GM21423 (cell line): ENCODE measurements around the gene MLH1.

Experiments used
- ATAC-seq: cut with Tn5 transposase; IDR thresholded peaks from one replicate; pipeline ENCODE4 v1.9.1; 2021; ENCODE audit warnings: mild to moderate bottlenecking, moderate library complexity; ENCODE audit not compliant: unreplicated experiment

The MLH1 gene

DNA sequence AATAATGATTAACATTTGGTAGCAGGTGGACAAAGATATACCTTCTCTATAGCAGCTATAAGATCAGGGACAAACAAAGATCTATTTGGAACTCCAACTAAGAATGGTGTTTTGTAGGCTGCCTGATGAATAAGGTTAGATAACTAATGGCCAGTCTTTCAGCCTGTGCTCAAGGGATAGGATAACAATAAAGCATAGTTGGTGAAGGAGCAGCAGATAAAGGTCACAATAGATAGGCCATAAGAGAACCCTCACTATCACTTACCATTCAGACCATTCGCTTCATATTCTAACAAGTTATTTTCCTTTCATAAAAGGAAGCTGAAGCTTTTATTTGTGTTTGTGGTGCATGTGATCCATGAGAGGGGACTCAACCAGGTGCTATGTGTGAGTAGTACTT lies 20.2 kb upstream of the MLH1 start:
- ATAC-seq, result no peak

DNA sequence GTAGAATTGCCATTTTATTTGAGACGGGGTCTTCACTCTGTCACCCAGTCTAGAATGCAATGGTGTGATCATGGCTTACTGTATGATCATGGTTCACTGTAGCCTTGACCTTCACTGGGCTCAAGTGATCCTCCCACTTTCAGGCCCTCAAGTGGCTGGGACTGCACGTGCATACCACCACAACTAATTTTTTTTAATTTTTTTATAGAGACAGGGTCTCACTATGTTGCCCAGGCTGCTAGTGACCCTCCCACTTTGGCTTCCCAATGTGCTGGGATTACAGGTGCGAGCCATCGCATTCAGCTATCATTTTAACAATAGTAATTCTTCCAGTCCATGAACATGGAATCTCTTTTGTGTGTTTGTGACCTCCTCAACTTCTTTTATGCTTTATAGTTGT lies 12.3 kb upstream of the MLH1 start:
- ATAC-seq, result no peak

DNA sequence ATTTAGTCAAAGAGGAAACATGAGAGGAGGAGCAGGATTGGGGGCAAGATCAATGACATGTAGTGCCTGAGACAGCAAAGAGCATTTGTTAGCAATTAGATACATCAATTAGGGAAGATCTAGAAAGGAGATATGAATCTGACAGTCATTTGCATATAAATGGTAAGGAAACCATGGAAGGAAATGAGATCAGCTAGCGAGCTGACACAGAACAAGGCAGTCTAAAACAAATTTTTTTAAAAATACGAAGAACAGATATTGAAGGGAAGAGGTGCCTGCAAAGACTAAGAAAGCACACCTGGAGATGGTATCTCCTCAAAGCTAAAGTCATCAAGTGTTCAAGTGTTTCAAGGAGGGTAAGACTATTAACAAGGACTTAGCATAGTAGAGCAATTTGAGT lies 5.0 kb upstream of the MLH1 start:
- ATAC-seq, result no peak

DNA sequence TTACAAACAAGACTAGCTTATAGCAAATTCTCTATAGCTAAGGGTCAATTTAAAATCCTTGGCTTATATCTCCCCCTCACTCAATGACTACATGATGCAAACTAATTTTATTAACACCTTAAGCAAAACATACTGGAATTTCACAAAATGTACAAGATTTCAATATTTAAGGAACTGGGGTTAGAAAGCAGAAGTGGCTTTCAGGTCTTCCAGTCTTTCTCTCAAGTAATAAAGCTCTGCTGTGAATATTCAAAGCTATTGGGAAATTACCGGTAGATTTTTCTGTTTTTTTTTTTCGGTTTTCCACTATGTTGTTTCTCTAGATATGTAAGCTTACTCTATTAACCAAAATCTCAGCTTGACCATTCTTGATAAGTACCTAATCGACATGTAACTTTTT lies 4.3 kb upstream of the MLH1 start:
- ATAC-seq, result no peak

DNA sequence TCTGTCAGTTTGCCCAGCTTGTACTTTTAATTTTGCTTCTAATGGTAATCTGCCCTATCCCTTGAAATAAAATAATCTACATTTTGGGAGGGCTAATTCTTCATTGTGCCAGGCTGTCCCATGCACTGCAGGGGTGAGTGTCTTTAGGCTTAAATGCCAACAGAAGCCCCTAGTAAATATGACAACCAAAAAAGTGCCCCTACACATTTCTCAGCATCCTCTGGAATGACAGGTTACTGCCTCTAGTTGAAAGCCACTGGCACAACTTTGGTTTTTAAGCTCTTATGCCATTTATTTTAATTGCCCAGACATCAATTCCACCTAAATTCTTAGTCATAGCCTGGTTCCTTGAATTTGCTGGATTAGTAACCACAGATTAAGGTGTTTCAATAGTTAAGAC lies 3.8 kb upstream of the MLH1 start:
- ATAC-seq, result no peak

DNA sequence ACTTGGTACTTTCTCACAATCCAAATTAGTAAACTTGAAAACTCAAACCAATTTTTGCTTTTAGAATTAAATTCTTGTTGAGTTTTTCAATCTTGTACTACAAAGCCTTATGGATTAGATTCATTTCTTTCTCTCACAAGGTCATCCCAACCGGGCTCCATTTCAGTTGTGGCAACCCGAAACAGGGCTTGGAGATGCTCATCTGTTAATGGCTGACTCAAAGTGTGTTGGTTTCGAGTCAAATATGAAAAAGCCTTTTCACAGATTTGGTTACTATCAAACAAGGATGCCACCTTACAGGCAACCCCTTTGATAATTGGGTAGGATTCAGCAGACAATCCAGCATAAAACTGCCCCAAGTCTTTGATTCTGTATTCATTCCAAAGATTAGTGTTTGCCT lies 2.2 kb upstream of the MLH1 start:
- ATAC-seq, result no peak

DNA sequence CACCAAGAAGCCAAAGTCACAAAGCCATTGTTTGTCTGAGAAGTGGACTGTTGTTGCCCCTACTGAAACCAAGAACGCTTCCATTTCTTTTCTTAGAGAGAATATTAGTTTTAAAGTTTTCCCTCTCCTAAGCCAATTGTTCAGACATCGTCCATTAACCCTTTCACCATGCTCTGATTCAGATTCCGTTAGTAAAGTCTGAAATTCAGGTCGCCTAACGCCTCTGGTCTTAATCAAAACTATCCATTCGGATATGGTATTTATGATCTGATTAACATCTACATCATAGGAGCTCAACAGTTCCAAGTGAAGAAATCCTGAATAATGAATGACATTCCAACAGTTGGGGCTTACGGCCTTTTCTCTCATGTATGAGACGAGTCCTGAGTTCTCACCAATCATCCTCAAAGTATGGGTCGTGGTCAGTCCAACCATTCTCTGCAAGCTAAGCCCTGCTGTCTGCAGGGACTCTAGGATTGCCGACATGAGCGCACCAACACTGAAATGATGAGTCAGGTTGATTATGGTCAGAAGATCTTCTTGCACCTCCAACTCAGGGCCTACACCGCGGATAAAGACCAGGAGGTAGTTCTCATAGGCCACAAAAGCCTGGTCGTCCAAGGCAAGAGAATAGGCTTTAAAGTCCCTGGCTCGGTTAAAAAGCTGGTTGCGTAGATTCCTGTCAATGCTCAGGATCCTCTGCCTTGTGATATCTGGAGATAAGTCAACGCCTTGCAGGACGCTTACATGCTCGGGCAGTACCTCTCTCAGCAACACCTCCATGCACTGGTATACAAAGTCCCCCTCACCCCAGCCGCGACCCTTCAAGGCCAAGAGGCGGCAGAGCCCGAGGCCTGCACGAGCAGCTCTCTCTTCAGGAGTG lies 1.2 kb upstream of the MLH1 start:
- no peak for ATAC-seq

DNA sequence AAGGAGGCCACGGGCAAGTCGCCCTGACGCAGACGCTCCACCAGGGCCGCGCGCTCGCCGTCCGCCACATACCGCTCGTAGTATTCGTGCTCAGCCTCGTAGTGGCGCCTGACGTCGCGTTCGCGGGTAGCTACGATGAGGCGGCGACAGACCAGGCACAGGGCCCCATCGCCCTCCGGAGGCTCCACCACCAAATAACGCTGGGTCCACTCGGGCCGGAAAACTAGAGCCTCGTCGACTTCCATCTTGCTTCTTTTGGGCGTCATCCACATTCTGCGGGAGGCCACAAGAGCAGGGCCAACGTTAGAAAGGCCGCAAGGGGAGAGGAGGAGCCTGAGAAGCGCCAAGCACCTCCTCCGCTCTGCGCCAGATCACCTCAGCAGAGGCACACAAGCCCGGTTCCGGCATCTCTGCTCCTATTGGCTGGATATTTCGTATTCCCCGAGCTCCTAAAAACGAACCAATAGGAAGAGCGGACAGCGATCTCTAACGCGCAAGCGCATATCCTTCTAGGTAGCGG lies 452 bp upstream of the MLH1 start, which contains the start of gene EPM2AIP1:
Gene EPM2AIP1, minus strand, starts transcription at position 326 of the 520 bp plus-strand sequence. Its CDS starts 54 bp downstream, at position 272.
- peak; percentile 82 for ATAC-seq

DNA sequence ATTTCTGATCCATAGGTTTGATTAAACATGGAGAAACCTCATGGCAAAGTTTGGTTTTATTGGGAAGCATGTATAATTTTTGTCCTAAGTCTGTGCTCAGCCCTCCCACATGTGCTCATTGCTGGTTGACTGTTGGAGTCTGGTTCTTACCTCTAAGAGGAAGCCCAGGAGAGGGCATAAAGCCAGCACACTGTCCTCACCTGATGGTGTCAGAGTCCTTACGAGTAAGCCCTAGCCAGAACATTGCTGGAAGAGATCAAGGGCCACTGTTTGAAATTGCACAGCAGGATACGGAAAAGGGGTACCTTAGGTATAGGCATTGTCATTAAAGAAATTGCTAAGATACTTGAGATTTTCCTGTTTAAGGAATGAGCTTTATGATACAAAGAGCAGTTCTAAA lies 21.3 kb downstream of the MLH1 start:
- no peak for ATAC-seq

DNA sequence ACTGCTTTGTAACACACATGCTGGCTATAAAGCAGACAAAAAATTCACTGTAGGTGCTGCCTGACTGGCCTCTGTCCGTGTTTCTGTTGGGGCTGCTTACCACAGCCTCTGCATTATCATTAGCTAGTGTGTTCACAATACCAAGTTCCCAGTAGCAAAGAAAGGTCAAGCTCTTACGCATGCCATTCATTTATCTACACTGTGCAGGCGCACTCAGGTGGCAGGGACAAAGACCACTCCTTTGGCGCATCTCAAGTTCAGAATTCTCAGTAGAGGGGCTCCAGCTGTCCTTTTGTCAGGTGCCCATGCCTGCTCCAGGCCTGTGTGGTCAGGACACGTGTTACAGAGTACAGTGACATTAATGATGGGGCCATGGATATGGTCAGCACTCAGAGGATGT lies 22.3 kb downstream of the MLH1 start:
- no peak for ATAC-seq

DNA sequence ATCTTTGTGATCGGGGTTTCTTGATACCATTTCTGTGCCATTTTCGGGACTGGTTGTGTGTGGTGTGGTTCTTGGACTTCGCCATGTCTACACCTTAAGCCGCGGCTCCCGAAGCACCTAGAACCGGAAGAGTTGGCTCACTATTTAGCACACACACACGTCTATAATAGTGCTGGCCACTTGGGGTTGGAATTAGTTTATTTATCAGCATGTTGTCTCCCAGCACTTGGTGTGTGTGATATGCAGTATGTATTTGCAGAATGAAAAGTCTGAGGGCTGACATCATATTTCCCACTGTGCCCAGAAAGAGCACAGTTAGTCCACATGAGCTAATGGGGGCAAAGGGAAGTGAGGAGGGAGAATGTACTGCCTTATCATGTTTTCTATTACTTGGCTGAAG lies 23.6 kb downstream of the MLH1 start:
- no peak for ATAC-seq

DNA sequence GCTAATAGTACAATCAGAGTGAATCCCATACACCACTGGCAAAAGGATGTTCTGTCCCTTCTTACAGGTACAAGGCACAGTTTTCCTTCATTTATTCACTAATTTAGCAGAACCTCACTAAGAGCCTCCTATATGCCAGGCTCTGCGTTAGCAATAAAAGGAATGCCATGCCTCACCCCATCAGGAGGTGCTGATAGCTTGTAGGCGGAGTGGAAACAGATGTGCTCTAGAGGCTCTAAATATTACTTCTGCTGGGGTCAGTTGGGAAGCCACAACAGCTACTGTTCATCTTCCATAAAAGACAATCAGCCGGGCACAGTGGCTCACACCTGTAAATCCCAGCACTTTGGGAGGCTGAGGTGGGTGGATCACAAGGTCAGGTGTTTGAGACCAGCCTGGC lies 24.4 kb downstream of the MLH1 start:
- no peak for ATAC-seq

DNA sequence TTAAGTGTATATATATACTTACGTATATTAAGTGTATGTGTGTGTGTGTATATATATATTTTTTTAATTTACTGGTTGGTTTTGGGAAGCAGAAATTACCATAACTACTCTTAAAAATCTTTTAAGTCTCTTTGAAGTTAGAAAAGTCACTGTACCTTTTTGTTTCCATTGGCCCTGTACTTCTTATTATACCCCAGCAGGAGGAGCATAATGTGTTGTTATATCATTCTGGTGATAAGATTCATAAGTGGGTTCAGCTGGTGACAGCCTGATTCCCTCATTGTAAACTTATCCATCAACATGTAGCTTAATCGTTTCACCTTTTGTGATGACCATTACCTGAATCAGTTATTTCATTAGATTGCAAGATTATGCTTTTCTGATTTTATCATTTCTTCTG lies 30.8 kb downstream of the MLH1 start:
- no peak for ATAC-seq

DNA sequence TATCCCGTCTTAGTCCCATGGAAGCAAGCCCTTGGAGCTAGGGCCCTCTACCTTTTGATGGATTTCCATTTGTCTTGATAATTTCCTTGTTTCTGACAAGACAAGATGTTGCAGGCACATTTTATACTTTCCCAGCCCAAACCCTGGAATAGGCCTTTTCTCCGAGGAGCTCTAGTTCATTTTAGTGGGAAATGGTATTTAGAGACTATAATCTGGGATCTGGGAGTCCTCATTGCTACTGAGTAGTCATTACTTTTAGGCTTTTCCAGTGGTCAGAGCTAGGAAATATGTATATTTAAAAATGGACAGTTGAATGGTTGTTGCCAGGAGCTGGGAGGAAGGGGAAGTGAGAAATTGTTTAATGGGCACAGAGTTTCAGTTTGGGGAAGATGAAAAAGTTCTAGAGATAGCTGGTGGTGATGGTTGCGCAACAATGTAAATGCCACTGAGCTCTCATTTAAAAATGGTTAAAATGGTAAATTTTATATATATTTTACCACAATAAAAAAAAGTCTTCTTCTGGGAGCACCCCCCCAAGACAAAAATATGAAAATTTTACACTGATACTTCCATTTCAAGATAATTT lies 31.6 kb downstream of the MLH1 start:
- ATAC-seq, result peak; percentile 74

DNA sequence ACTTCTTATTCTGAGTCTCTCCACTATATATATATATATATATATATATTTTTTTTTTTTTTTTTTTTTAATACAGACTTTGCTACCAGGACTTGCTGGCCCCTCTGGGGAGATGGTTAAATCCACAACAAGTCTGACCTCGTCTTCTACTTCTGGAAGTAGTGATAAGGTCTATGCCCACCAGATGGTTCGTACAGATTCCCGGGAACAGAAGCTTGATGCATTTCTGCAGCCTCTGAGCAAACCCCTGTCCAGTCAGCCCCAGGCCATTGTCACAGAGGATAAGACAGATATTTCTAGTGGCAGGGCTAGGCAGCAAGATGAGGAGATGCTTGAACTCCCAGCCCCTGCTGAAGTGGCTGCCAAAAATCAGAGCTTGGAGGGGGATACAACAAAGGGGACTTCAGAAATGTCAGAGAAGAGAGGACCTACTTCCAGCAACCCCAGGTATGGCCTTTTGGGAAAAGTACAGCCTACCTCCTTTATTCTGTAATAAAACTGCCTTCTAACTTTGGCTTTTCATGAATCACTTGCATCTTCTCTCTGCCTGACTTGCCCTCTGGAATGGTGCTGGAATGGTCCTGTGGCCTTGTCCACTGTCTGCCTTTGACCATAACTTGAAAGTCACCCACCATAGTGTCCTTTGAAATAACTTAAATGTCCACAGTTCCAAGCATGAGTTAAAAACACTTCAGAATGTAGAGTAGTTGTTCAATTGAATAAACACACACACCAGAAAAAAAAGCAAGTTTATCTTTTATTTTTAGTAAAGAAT lies 32.4 kb downstream of the MLH1 start:
- ATAC-seq, result no peak

DNA sequence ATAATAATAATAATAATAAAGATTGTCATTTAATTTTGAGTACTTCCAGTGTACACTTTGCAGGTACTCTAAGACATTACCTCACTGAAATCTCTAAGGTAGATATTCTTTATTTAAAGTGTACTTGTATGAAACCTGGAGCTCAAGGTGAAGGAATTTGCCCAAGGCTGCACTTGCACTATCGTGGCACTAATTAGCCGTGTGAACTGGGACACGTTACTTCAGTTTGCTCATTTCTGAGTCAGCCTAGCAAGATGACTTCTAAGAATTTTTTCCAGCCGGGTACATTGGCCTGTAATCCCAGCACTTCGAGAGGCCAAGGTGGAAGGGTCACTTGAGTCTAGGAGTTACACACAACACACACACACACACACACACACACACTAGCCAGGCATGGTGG lies 33.5 kb downstream of the MLH1 start:
- ATAC-seq, result no peak

DNA sequence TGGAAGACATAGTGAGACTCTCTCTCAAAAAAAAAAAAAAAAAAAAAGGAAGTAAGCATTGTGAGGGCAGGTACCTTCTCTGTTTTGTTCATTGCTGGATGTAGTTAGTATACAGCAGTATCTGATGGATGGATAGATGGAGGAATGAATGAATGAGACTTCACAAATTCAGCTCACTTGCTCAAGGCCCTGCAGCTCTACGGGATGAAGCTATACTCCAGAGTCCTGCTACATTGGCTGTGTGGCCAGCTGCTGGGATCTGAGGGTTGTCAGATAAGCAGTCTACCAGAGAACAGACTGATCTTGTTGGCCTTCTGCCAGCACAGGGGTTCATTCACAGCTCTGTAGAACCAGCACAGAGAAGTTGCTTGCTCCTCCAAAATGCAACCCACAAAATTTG lies 35.0 kb downstream of the MLH1 start:
- no peak for ATAC-seq

DNA sequence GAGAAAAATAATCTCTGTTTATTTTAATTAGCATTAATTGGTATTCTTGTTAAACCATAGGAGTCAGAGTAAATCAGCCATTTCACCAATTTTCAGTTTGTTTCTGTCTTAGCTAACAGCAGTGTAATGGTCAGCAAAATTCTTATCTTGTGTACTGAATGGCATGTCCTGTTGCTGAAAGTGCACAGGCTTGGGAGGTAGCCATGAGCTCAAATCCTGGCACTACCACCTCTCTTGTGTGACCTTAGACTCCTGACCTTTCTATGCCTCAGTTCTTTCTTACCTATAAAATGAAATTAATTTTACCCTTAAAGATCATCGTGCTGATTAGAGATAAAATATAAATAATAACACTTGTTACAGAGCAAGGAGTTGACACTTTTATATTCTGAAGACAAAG lies 35.8 kb downstream of the MLH1 start:
- no peak for ATAC-seq

DNA sequence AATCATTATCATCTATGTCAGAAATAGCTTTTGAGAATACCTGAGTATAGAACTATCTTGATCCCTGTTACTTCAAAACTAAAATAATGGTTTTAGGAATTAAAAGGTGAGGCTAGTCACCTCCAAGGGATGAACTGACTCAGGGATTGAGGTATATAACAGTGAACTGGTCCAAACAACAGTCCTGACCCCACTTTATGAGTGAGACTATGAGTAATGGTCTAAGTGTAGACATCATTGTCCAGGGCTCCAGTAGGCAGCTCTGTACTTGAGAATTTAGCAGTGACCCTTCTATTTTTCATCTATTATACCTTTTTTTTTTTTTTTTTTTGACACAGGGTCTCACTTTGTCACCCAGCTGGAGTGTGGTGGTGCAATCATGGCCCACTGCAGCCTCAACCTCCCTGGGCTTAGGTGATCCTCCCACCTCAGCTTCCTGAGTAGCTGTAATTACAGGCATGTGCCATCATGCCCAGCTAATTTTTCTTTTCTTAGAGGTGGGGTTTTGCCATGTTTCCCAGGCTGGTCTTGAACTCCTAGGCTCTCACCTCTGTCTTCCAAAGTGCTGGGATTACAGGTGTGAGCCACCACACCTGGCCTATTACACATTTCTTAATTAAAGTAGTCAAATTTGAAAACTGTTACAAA lies 36.3 kb downstream of the MLH1 start:
- ATAC-seq, result no peak

DNA sequence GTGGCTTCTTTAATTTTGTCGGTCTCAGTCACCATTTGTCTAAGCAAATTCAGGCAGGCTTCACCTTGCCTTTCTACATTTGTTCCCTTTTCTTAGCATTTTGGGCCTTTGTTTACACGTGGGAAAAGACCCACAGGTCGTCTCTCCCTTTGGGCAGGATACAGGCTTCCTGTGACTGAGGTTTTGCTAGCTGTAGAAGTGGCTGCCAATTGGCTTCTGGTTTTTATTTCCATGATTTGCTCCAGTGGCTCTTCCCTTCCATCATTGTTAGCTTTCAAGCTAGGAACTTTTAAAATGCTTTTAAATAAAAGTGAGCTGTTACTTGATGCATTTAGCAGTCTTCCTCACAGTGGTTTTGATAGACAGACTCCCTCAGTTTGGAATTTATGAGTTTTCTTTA lies 37.3 kb downstream of the MLH1 start:
- ATAC-seq, result no peak

DNA sequence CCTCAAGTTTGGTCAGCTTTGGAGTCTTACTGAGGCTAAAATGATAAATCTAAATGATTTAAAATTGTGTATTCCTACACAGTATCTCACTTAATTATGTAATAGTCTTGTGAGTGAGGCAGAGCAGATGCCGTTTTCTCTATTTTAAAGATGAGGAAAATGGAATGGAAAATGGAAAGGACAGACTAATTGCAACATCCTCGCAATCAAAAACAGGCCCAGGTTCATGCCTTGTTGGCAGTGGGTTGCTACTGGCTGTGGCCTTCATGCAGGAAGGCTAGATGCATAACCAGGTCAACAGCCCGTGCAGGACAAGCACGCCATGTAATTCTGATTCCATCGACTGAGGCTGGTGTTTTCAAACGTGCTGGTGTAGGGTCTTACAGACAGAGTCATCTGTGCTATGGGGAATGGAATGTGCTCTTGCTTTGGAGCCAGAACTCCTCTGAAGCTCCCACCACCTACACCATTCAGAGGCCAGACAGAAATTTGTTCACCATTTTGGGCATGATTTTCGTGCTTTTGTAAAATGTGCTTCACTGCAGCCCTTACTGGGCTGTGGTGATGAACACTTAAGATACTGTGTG lies 37.9 kb downstream of the MLH1 start:
- no peak for ATAC-seq
